GM18909 (cell line): ENCODE data around the gene NELFA.

Source experiments
- ATAC-seq: cut with Tn5 transposase; IDR thresholded peaks from one replicate; pipeline ENCODE4 v1.9.1; 2021; ENCODE audit warnings: mild to moderate bottlenecking; ENCODE audit not compliant: unreplicated experiment, poor library complexity

NELFA gene

DNA sequence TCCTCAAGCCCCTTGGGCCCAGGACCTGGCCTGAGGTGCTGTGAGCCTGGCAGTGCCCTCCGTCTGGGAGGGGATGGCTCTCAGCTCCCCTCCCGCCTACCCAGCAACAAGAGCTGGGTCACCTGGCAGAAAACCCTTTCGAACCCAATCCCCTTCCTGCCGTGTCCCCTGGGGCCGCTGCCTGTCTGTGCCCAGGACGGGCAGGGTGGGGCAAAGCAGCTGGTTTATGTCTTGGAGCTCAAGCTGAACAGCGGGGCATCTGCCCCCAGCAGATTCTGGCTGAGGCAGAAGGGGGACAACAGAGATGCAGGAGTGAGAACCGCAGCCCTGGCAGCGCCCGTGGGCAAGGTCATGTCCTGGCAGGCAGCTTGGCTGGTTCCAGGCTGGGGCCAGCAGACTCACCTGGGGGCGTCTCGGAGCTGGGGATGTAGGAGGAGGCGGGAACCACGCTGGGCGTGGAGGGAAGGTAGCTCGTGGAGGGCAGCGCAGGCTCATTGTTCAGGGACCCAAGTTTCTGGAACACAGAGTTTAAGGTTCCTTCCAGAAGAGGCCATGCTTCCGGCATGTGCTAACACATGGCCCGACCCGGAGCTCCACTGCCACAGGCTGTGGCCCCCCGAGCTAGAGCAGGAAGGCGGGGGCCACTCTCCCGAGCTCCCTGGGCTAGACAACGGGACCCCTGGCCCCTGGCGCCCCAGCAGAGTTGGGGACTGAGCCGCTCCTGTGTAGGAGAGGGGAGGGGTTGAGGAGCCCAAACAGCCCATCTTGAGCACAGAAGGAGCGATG lies 24.2 kb downstream of the NELFA start:
- ATAC-seq, result no peak

DNA sequence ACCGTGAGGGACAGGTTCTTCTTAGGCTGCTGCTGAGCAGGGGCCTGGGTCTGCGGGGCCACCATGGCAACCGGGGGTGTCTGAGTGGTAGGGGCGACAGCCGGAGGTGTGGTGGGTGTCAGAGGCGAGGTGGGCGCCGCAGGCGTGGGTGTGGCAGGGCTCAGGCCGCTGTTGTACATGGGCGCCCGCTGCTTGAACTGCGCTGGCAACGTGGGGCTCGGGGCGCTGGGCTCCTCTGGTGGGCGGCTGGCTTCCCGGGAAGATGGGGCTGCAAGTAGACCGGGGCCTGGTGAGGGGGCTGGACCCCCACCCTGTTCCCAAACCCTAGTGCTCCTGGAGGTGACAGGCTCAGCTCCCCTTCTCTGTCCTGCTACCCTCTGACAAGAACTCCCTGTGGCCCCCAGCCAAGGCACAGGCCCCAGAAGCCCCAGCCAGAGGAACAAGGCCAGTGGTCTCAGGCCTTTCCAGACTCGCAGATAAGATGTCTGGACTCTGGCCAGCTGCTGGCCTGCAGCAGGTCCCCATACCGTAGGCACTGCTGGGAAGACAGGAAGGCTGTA lies 24.8 kb downstream of the NELFA start:
- ATAC-seq, result no peak

DNA sequence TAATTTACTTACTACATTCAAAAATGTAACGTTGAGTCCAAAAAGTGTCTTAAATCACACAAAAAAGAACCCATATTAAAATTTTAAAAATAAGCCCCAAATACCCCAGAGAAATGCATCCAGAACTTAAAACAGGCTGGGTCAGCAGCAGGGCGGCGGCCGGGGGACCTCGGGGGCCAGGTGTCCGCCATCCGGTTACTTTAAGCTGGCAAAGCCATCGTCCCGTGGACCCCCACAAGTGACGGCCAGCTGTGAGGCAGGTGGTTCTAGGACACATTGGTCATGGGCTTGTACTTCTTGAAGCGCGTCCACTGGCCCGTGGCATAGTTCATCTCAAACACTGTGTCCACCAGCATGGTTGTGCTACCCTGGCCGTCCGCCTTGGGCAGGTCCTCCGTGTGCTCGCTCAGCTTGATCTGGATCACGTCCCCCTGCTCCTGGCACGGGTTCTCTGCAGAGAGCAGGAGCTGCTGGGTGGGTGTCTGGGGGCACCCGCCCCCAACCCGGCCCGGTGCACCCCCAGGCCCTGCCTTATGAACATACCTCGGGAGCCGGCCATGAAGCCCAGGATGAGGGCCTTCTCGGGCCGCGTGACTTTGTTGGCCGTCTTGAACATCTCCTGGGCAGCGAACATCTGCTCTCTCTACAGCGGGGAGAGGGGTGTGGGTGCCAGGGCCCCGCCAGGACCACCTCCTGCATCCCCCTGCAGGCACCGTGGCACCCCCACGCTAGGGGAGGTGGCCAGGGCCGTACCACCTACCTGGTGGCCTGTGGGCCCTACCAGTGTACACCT lies 25.5 kb downstream of the NELFA start:
- ATAC-seq, result no peak

DNA sequence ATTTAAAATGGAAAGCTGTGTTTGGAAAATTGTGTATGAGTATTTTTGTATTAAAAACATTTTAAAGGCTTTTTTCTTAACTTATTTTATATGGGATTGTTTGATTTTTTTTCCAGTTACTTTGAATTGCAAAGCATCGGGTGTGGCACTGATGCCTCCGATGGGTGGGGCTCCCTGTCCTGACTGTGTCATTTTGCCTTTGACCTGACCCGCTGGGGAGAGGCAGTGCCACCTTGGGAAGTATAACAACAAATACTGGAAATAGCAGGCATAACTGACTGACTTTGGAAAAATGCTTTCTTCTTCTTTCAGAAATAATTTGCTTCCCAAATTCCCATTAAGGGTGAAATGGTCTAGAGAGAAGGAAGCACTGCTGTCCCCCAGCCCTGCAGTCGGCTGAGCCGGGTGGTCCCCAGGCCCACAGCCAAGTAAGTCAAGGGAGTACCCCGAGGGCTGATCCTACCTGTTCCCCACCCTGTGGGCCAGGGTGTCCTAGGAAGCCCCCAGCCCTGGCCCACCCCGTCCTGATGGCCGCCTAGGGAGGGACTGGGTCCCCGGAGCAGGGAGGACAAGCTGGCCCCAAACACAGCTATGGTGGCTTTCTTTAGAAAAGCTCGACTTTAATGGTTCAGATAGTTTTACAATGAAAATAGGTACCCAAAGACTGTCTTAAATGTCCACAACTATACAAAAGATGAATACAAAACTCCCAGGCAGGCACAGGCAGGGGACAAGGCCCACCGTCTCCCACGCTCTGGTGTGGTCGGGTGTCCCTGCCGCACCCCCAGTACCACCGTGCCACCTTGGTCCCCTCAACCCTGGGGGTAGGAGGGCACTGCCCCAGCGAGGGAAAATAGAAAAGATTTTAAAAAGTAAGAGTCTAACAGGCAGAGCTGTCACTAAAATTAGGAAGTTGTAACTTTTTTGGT lies 26.4 kb downstream of the NELFA start:
- no peak for ATAC-seq

DNA sequence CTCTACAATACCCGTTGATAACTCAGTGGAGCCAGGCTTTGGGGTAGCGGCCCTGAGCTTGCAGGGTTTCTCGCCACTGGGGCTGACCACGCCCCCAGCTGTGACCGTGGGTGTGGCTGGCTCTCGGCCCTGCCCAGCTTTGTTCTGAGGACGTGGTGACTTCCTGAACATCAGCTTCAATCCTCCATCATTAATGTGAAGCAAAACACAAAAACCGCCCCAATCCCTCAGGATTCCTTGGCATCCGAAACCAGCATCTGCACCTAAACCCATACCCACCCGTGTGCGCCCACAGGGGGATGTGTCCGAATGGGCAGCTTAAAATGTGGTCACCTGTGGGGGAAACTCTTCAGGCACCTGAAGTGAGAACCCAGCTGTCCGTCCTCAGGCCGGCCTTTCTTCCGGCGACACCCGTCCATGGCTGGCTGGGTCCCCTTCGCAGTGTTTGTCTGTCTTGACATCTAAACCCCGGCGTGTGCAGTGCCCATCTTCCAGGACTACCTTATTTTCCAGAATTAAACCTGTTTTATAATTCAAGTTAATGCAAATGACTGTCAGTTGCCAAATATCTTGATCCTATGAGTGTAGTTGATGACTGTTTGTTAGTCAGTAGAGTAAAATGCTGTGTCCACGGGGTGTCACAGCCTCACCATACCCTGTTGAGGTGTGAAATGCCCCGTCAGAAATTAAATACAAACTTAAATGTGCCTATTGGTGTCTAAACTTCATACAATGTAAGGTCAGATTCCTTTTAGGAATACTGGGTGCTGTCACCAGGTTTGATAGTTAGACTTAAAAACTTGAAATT lies 27.3 kb downstream of the NELFA start:
- ATAC-seq, result no peak

DNA sequence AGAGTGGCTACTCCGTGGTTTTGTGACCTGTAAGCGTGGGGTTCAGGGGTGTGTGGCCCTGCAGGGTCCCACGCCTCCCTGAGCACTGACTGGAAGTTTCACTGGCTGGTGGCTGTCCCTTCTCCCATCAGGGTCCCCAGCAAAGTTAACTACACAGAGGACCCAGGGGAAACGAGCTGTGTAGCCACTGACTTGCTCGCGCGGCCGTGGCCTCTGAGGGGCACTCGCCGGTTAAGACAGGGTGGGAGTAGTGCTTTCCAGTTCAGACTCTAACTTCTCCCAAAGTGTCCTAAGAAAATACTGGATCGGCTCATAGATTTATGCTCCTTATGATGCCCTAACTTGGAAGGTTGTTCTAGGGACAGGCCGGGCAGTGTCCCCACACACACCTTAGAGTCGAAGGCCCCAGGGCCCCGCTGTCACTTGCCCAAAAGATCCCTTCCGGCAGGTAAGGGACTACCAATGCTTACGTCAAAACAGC lies 28.2 kb downstream of the NELFA start:
- ATAC-seq, result no peak

DNA sequence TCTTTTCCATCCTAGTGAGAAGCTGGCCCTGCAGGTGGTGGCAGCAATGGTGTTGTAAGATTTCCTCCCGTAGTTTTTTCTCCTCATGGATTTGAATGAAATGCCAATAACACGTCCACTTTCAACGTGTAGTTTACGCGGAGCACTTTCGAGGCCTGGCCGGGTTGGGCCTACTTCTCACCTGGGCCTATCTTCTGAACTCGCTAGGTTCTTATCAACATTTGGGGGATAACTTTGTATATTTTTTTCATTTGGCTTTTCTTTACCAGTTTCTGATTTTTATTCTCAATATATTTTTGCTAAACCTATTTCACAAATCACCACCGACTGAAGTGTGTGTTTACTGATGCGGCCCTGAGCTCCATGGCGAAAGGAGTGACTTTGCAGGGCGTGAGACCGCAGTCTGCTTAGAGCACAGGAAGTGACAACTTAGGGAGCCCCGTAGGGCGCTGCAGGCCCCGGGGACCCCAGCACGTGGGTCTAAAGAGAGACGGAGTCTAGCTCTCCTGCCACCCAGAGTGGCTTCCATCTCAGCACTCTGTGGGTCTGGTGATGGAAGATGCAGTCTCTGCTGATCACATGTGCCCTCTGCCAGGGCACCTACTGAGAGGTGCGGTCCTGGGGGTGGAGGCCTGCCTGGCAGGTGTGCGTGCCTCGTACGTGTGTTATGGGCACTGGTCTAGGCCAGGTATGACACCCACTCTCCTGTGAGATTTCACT lies 29.1 kb downstream of the NELFA start:
- no peak for ATAC-seq

DNA sequence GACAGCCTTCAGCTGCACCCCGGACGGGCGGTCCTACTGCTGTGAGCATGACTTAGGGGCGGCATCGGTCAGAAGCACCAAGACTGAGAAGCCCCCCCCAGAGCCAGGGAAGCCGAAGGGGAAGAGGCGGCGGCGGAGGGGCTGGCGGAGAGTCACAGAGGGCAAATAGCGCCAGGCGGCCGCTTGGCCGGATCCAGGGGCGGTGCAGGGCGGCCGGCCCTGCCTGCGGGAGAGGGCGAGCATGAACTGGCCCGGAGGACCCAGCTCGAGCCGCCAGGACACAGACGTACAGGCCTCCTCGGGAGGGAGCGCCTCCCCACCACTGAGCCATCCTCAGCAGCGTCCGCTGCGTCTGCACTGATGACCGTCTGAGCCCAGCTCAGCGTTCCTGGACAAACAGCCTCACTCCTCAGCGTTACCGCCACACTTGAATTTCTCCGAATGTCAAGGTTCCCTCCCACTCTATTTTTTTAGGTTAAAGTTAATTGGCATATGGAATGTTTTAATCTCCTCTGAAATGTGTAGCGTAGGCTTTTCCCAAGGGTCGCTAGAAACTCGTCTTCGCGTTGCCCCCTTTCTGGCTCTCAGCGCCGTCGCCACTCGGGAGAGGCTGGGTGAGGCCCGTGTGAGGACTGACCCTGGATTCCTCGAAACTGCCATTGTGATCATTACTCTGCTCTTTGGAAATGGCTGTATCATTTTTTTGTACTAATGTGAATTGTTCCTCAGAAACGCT lies 29.9 kb downstream of the NELFA start:
- no peak for ATAC-seq

DNA sequence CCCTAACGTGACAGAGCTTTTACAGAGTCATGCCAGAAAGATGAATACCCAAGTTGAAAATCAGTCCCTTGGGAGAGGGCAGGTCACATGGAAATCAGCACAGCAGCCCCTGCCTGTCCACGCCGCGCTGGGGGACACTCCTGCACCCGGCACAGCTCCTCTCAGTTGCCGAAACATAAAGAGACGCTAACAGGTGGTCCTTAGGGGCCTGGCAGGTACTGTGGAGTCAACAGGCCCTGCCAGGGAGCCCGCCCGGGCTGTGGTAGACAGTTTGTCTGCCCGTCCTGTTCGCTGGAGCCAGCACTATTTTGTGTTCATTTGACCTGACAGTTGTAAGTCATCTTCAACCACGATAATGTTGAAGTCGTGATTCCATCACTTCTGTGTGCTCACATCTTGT lies 30.5 kb downstream of the NELFA start:
- ATAC-seq, result no peak

DNA sequence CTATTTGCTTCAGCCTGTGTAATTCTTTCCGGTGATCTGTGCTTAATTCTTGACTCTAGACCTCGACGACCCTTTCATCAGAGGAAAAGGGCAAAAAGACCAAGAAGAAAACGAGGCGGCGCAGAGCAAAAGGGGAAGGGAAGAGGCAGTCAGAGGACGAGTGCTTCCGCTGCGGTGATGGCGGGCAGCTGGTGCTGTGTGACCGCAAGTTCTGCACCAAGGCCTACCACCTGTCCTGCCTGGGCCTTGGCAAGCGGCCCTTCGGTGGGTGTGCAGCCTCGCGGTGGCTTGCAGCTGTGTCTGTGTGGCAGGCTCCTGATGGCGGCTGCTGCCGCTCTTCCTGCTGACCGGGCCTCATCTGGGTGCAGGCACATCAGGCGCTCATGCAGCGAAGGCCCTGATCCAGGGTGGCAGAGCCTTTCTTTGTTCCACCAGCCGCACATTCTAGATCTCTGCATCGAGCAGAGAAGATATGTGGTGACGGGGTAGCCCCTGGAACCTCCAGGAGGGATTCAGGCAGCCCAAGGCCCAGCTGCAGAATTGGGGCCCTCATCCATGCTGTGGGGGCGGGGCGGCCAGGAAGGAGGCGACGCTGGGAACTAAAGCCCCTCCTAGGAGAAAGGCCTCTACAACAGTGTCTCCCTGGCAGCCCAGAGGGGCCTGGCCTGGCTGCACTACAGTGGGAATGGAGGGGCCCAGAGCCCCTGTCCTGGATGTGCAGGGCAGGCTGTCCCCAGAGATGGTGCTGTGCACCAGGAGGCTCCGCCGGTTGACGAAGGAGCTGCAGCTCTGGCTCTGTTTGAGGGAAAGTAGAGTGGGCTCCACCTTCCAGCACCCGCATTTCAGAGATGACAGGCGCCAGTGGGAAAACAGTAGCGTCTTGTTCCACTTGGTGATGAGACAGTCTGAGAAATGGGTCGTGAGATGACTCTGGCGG lies 32.1 kb downstream of the NELFA start:
- ATAC-seq, result no peak

DNA sequence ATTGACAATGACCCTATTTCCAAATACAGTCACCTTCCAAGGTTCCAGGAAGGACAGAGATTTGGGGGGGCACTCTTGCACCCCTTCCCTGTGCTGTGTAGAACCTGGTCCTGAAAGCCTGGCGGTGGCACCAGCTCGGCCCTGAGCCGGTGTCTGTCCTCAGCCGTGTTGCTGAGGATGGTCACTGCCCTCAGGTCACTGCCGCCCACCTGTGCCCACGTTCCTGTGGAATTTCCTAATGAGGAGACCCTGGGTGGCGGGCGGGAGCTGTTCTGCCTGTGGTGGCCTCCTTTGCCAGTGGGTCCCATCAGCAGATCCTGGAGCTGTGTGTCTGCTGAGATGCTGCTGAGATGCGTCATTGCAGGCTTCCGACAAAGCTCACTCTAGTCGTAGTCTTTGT lies 32.9 kb downstream of the NELFA start:
- no peak for ATAC-seq

DNA sequence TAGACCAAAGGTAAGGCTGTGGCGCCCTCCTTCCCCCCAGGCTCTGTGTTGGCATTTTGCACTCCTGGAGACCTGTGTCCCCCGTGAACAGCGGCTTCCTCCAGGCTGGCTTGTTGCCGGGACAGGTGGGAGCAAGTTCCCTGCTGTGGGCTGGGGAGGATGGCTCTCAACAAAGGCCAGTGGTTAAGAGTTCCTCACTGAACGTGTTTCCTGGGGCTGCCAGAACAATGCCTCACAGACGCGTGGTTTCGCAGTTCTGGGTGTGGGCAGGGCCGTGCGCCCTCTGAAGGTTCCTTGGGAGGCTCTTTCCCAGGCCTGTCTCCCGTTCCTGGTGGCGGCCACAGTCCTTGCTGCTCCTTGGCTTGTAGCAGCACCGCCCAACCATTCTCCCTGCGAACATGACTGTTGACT lies 33.4 kb downstream of the NELFA start:
- no peak for ATAC-seq

DNA sequence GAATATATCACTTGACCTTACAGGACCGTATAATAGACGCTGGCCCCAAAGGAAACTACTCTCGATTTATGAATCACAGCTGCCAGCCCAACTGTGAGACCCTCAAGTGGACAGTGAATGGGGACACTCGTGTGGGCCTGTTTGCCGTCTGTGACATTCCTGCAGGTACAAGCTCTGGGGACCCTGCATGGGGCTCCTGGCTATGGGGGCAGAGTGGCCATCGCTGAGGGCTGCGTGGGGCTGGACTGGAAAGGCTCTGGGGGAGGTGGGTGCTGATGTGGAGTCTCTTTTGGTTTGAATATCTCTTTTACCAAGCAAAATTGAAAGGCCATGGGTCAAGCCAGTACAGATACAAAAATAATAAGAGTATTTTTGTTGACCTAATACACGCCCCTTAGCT lies 33.9 kb downstream of the NELFA start:
- no peak for ATAC-seq

DNA sequence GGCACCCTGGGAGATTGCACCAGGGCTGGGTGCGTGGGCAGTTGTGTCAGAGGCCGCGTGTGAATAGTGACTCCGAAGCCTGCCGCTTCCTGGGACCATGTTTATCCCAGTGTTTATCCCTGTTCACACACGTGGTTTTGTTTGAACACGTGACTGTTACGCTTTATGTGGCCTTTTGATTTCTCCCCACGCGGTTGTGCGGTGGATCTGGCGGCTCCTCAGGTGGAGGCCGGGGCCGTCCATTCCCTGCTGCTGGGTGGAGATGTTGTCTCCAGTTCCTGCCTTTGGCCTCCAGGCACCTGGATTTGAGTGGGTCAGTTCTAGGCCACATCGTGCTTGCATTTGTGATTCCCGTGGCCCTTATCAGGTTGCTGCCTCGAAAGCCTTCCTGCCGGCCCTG lies 35.1 kb downstream of the NELFA start:
- ATAC-seq, result no peak

DNA sequence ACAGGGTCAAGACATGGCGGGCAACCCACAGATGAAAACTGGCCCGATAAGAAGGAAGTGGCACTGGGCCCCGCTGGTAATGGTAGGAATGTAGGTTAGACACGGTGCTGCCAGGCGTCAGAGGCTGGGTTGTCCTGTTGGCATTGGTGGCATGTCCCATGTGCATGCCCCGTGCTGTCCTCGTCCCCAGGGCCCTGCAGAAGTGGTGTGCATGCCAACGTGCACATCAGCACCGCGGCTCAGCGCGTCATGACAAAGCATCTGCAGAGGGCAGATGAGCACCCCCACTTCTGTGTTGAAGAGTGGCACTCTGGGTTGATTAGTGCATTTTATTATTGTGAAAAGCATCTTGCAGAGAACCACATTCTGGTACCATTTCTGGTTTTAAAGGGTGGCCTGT lies 35.6 kb downstream of the NELFA start:
- no peak for ATAC-seq

DNA sequence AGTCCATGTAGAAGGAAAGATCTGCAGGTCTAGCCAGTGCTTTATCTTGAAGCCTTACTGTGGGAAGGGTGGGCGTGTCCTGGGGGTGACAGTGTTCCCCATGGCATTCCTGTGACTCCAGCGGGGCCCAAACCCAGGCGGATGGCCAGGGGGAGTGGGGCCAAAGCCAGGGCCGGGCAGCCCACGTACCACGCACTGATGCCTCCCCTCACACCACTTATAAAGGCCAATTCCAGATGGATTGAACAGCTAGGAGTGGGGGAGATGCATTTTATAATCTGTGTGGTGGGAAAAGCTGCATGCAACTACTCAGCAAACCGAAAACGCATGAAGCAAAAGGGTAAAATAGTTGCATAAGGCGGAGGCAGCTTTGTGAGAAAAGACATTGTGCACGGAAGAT lies 36.4 kb downstream of the NELFA start:
- no peak for ATAC-seq
